Brain microvascular endothelial cell (primary cell): ENCODE results near the gene APOA4.
A peak's percentile ranks its signal among the peaks of the same experiment; 100 is the strongest.
"Not testable (repeated sequence)": the region's sequence is repeated elsewhere in the genome, so short reads cannot be mapped to it uniquely, and the experiment has no call there.

Source experiments
- DNase-seq: peaks from one replicate; pipeline ENCODE4 v3.0.0-alpha.2; 2020
- H3K27ac ChIP-seq: fragments of 250-450 bp; sonication (Bioruptor Pico); 2 replicates; pipeline ENCODE4 v1.5.1; 2020; ENCODE audit warnings: mild to moderate bottlenecking, moderate library complexity
- H3K27me3 ChIP-seq: fragments of 250-450 bp; sonication (Bioruptor Pico); replicated peaks from 2 replicates; pipeline ENCODE4 v1.5.1; 2020; ENCODE audit warnings: mild to moderate bottlenecking
- H3K36me3 ChIP-seq: fragments of 250-450 bp; sonication (Bioruptor Pico); replicated peaks from 2 replicates; pipeline ENCODE4 v1.5.1; 2020; ENCODE audit warnings: mild to moderate bottlenecking
- H3K4me3 ChIP-seq: 2 replicates; pipeline ENCODE4 v1.5.1; 2011; ENCODE audit warnings: low read depth, mild to moderate bottlenecking, control low read depth, low read length, moderate library complexity
- in situ Hi-C: cut with HindIII; loops from 2 replicates; pipeline ENCODE4 v1.10.0; 2017; ENCODE audit warnings: low sequenced_read_pairs, low pct_ligation_motif_present
- TF ChIP-seq, protein P1 (sequence below): IDR thresholded peaks from 2 replicates; pipeline ENCODE4 v1.5.1; 2011; ENCODE audit warnings: low read depth, mild to moderate bottlenecking, moderate library complexity, low read length, control low read depth, inconsistent platforms; ENCODE audit errors: missing control alignments

The APOA4 gene

DNA sequence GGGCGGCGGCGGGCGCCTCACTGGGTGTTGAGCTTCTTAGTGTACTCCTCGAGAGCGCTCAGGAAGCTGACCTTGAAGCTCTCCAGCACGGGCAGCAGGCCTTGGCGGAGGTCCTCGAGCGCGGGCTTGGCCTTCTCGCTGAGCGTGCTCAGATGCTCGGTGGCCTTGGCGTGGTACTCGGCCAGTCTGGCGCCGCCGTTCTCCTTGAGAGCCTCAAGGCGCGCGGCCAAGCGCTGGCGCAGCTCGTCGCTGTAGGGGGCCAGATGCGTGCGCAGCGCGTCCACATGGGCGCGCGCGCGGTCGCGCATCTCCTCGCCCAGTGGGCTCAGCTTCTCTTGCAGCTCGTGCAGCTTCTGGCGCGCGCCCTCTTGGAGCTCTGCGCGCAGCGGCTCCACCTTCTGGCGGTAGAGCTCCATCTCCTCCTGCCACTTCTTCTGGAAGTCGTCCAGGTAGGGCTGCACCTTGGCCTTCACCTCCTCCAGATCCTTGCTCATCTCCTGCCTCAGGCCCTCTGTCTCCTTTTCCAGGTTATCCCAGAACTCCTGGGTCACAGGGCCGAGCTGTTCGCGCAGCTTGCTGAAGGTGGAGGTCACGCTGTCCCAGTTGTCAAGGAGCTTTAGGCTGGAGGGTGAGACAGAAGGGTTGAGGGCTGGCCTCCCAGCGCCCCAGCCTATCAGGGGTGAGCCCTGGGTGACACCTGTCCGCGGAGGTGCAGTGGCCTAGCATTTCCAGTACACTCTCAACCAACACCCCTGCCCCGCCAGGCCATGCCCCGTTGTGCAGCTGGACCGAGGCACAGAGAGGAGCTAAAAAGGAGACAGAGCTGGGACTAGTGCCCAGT lies 12.9 kb upstream of the APOA4 start:
- TF ChIP-seq, protein P1, sequence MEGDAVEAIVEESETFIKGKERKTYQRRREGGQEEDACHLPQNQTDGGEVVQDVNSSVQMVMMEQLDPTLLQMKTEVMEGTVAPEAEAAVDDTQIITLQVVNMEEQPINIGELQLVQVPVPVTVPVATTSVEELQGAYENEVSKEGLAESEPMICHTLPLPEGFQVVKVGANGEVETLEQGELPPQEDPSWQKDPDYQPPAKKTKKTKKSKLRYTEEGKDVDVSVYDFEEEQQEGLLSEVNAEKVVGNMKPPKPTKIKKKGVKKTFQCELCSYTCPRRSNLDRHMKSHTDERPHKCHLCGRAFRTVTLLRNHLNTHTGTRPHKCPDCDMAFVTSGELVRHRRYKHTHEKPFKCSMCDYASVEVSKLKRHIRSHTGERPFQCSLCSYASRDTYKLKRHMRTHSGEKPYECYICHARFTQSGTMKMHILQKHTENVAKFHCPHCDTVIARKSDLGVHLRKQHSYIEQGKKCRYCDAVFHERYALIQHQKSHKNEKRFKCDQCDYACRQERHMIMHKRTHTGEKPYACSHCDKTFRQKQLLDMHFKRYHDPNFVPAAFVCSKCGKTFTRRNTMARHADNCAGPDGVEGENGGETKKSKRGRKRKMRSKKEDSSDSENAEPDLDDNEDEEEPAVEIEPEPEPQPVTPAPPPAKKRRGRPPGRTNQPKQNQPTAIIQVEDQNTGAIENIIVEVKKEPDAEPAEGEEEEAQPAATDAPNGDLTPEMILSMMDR, result peak; percentile 80
- Histone ChIP-seq H3K4me3 (peak overlapping the region; percentile 54), H3K27me3 (no peaks in the 10 kb centered on the region), H3K27ac (no peak overlapping the region), H3K36me3 (no peaks in the 10 kb centered on the region)
- DNase-seq, result peak; percentile 89
- in situ Hi-C loops, result no loop called here

DNA sequence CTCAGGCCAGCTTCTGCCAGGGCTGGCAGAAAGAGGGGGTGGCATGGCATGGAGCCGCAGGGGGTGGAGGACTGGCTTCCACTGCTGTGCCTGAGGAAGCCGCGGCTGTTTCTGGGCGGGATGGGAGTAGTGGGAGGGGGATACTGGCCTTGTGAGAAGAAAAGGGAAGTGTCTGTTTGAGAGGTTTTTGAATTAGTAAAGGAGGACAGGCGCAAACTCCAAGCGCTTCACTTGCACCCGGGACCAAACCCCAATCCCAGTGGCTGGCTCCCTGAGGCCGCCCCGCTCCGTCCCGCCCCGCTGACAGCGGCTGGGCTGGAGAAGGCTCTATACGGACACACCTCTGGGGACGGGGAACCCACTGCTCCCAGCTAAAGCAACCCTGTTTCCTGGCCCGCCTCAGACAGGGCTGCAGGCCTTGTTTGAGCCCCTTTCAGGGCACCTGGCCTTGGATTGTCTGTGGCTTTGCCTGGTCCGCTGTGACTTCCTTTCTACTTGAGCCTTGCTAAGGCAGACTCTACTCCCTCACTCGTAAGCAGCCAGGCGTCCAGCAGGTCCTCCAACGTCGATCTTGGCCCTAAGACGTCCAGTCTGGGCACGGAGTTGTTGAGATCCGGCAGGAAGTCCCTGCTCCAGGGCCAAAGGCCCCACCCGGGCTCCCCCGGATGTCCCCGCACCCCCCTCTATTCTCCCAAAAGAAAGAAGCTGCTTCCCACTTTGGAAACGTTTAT lies 12.1 kb upstream of the APOA4 start:
- H3K36me3 ChIP-seq, result no peaks in the 10 kb centered on the region
- TF ChIP-seq, protein P1, result no peak
- H3K27me3 ChIP-seq, result no peaks in the 10 kb centered on the region
- no peak overlapping the region for H3K27ac ChIP-seq
- H3K4me3 ChIP-seq, result peak overlapping the region; percentile 54
- in situ Hi-C loops, result no loop called here
- DNase-seq, result no peak

DNA sequence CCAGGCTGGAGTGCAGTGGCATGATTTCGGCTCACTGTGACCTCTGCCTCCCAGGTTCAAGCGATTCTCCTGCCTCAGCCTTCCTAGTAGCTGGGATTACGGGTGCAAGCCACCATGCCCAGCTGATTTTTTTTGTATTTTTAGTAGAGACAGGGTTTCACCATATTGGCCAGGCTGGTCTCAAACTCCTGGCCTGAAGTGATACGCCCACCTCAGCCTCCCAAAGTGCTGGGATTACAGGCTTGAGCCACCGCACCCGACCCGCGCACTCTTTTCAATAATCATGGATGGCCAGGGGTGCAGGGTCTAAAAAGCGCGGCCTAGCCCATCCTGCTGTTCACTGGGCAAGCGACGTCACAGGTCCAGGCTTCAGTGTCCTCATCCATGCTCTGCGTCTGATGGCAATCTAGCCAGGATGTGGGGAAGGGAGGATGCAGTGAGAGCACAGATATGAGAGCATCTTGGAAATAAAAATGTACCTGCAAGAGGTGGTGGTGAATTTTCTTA lies 11.5 kb upstream of the APOA4 start:
- in situ Hi-C loops, H3K27ac ChIP-seq, H3K4me3 ChIP-seq, H3K36me3 ChIP-seq, H3K27me3 ChIP-seq, DNase-seq: not testable (repeated sequence)

DNA sequence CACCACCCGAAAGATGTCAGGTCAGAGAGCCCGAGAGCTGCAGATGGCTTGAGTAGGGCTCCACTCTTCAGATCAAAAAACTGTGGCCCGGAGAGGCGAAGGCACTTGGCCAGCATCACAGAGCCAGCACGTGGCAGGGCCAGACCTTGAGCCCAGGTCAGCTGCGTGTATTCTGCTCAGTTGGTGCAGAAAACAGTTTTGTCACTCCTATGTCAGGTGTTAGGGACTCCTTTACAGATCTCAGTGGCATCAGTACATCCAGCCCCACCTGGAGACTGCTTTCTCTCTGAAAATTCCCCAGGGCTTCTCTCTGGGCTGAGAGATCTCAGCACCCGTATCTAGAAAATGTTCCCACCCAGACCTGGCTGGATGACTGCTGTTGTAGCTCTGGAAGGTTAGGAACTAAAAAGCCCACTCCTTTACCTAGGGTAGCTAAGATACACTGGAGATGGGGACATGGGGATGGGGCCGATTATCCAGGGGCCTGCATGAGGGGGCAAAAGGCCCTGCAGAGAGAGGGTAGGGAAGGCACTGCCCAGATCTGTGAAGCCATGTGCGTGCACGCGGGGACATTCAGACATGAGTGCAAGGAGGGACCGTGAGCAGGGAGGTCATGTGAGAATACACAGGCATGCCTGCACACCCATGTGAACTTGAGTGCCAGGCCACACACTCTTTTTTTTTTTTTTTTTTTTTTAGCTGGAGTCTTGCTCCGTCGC lies 10.9 kb upstream of the APOA4 start:
- DNase-seq, result no peak
- in situ Hi-C loops, result no loop called here
- TF ChIP-seq, protein P1, result no peak

DNA sequence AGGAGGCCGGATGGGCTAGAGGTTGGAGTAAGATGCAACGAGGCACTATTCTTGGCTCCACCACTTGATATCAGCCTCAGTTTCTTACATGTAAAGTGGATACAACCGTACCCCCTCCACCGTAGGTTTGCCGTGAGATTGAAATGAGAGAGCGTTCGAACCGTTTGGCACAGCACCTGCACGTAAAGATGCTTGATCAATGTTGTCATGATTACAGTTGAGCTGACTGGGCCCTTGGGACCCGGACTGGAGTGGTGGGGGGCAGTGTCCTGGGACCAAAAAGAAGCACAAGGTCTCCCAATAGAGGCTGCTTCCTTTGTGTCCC lies 10.3 kb upstream of the APOA4 start:
- H3K27ac ChIP-seq, result no peak overlapping the region
- in situ Hi-C loops, result no loop called here
- no peaks in the 10 kb centered on the region for H3K36me3 ChIP-seq
- DNase-seq, result no peak
- no peaks in the 10 kb centered on the region for H3K27me3 ChIP-seq
- TF ChIP-seq, protein P1, result no peak
- no peak overlapping the region for H3K4me3 ChIP-seq

More for the DNA sequence above, 10.9 kb upstream of the APOA4 start:
- Histone ChIP-seq H3K4me3 (no peak overlapping the region), H3K36me3 (no peaks in the 10 kb centered on the region), H3K27me3 (no peaks in the 10 kb centered on the region), H3K27ac (no peak overlapping the region)
